Osteocyte (in vitro differentiated cells): ENCODE data around the gene PGAP6. TPM values are rescaled to one million over a fixed set of nuclear protein-coding genes. Genes with fewer than 3 reads are reported as not detected.

Experiments used
- DNase-seq: peaks from one replicate; pipeline ENCODE4 v3.0.0; 2021; ENCODE audit warnings: mixed read lengths; ENCODE audit not compliant: unreplicated experiment; ENCODE audit errors: extremely low spot score
- H3K27ac Mint-ChIP-seq: one replicate; pipeline ENCODE4 v1.8.0; 2021; ENCODE audit warnings: mild to moderate bottlenecking, mixed read lengths; ENCODE audit not compliant: unreplicated experiment
- H3K27me3 Mint-ChIP-seq: one replicate; pipeline ENCODE4 v1.8.0; 2021; ENCODE audit warnings: mixed read lengths; ENCODE audit not compliant: unreplicated experiment
- H3K36me3 Mint-ChIP-seq: one replicate; pipeline ENCODE4 v1.8.0; 2021; ENCODE audit warnings: mixed read lengths; ENCODE audit not compliant: unreplicated experiment
- H3K4me1 Mint-ChIP-seq: one replicate; pipeline ENCODE4 v1.8.0; 2021; ENCODE audit warnings: mixed read lengths; ENCODE audit not compliant: unreplicated experiment
- H3K4me3 Mint-ChIP-seq: one replicate; pipeline ENCODE4 v1.8.0; 2021; ENCODE audit warnings: mild to moderate bottlenecking, moderate library complexity, mixed read lengths; ENCODE audit not compliant: unreplicated experiment
- H3K9me3 Mint-ChIP-seq: one replicate; pipeline ENCODE4 v1.8.0; 2021; ENCODE audit warnings: mixed read lengths; ENCODE audit not compliant: unreplicated experiment
- CTCF ChIP-seq: fragments of 200-600 bp; sonication (generic); IDR thresholded peaks from 2 replicates; pipeline ENCODE4 v1.5.0; 2021; ENCODE audit warnings: antibody characterized with exemption, mild to moderate bottlenecking, moderate library complexity
- total RNA-seq: library from RNA; stranded (reverse); gene quantifications from 2 replicates; pipeline ENCODE4 v1.2.1, GENCODE V29; 2021

PGAP6 gene
- total RNA-seq, 1 donor from 2014 or later: 59.3 TPM

- no peaks in the 10 kb centered on the region for H3K9me3 Mint-ChIP-seq
- peaks cover 2% of the 10 kb centered on the region for H3K36me3 Mint-ChIP-seq
- no peaks in the 10 kb centered on the region for H3K27me3 Mint-ChIP-seq
- no peak for TF ChIP-seq CTCF
- H3K4me1 Mint-ChIP-seq: peaks cover 18% of the 10 kb centered on the region
- DNase-seq: no peak
- H3K27ac Mint-ChIP-seq: no peak overlapping the region
- no peak overlapping the region for H3K4me3 Mint-ChIP-seq
Observed at GRCh38 chr16:405548-406506, 24.0 kb upstream of the PGAP6 start.

GRCh38 chr16:404971-405486 is 23.3 kb upstream of the PGAP6 start:
- no peak for DNase-seq
- H3K36me3 Mint-ChIP-seq: peaks cover 1% of the 10 kb centered on the region
- no peaks in the 10 kb centered on the region for H3K27me3 Mint-ChIP-seq
- H3K27ac Mint-ChIP-seq: no peak overlapping the region
- TF ChIP-seq CTCF: no peak
- no peaks in the 10 kb centered on the region for H3K9me3 Mint-ChIP-seq
- no peak overlapping the region for H3K4me3 Mint-ChIP-seq
- H3K4me1 Mint-ChIP-seq: peaks cover 25% of the 10 kb centered on the region

- H3K9me3 Mint-ChIP-seq: no peaks in the 10 kb centered on the region
- no peaks in the 10 kb centered on the region for H3K27me3 Mint-ChIP-seq
- peak; percentile 54 for TF ChIP-seq CTCF
- peak within 1 kb of the TSS; percentile 83 for H3K4me3 Mint-ChIP-seq
- H3K4me1 Mint-ChIP-seq: peaks cover 24% of the 10 kb centered on the region
- H3K36me3 Mint-ChIP-seq: no peaks in the 10 kb centered on the region
- peak within 1 kb of the TSS; percentile 92 for H3K27ac Mint-ChIP-seq
- DNase-seq: peak; percentile 98
Observed at GRCh38 chr16:401468-402348, 19.9 kb upstream of the PGAP6 start, which contains the start of gene DECR2. DECR2 (plus strand) TSS chr16:401885; CDS start chr16:401964, 79 bp downstream.

- TF ChIP-seq CTCF: no peak
- H3K36me3 Mint-ChIP-seq: no peaks in the 10 kb centered on the region
- H3K27me3 Mint-ChIP-seq: no peaks in the 10 kb centered on the region
- H3K9me3 Mint-ChIP-seq: no peaks in the 10 kb centered on the region
- H3K4me3 Mint-ChIP-seq: peak overlapping the region; percentile 79
- peaks cover 31% of the 10 kb centered on the region for H3K4me1 Mint-ChIP-seq
- peak overlapping the region; percentile 81 for H3K27ac Mint-ChIP-seq
- DNase-seq: no peak
Observed at GRCh38 chr16:400061-400591, 18.3 kb upstream of the PGAP6 start.
